Liver (tissue), 3 donors: ENCODE data around the gene GCNT4.

Experiments used
- EGR1 ChIP-seq, 2 donors: IDR thresholded peaks; 2 replicates each; pipeline ENCODE4 v1.6.1; 2016 to 2018; ENCODE audit warnings: antibody characterized with exemption in 2 of 2, low read depth in 2 of 2
- TAF1 ChIP-seq: conservative IDR thresholded peaks from 2 replicates; pipeline ENCODE4 v1.6.1; 2016; ENCODE audit warnings: antibody characterized with exemption, mild to moderate bottlenecking
- TF ChIP-seq, protein P1 (sequence below): fragments of 150-350 bp; IDR thresholded peaks from 2 replicates; pipeline ENCODE4 v1.5.1; 2017; ENCODE audit warnings: improper control_type of control experiment, low read depth, low read length; ENCODE audit not compliant: missing input control
- TF ChIP-seq, protein P2 (sequence below): IDR thresholded peaks from 2 replicates; pipeline ENCODE4 v1.6.1; 2016; ENCODE audit warnings: antibody characterized with exemption, mild to moderate bottlenecking
- donor health status: healthy.
- donor health status: healthy.

DNA sequence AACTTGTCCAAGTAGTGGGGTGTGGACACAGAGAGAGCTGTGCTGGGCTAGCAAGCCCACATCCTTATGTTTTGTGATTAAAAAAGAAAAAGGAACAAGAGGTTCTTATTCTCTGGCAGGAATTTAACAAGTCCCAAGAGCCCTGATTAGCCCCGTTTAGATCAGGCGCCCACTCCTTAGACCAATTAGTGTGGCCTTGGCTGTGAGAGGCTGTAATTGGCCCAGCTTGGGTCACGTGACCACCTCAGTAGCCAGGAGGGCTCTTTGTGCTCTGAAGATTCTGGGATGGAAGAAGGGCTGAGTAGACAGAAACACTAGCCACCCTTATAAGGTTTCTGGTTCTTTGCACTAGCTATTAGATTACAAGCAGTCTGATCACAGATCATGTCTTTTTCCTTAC, 31.1 kb downstream of the GCNT4 start:
- TF ChIP-seq, protein P1, sequence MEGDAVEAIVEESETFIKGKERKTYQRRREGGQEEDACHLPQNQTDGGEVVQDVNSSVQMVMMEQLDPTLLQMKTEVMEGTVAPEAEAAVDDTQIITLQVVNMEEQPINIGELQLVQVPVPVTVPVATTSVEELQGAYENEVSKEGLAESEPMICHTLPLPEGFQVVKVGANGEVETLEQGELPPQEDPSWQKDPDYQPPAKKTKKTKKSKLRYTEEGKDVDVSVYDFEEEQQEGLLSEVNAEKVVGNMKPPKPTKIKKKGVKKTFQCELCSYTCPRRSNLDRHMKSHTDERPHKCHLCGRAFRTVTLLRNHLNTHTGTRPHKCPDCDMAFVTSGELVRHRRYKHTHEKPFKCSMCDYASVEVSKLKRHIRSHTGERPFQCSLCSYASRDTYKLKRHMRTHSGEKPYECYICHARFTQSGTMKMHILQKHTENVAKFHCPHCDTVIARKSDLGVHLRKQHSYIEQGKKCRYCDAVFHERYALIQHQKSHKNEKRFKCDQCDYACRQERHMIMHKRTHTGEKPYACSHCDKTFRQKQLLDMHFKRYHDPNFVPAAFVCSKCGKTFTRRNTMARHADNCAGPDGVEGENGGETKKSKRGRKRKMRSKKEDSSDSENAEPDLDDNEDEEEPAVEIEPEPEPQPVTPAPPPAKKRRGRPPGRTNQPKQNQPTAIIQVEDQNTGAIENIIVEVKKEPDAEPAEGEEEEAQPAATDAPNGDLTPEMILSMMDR, result no peak
- TF ChIP-seq, protein P2, sequence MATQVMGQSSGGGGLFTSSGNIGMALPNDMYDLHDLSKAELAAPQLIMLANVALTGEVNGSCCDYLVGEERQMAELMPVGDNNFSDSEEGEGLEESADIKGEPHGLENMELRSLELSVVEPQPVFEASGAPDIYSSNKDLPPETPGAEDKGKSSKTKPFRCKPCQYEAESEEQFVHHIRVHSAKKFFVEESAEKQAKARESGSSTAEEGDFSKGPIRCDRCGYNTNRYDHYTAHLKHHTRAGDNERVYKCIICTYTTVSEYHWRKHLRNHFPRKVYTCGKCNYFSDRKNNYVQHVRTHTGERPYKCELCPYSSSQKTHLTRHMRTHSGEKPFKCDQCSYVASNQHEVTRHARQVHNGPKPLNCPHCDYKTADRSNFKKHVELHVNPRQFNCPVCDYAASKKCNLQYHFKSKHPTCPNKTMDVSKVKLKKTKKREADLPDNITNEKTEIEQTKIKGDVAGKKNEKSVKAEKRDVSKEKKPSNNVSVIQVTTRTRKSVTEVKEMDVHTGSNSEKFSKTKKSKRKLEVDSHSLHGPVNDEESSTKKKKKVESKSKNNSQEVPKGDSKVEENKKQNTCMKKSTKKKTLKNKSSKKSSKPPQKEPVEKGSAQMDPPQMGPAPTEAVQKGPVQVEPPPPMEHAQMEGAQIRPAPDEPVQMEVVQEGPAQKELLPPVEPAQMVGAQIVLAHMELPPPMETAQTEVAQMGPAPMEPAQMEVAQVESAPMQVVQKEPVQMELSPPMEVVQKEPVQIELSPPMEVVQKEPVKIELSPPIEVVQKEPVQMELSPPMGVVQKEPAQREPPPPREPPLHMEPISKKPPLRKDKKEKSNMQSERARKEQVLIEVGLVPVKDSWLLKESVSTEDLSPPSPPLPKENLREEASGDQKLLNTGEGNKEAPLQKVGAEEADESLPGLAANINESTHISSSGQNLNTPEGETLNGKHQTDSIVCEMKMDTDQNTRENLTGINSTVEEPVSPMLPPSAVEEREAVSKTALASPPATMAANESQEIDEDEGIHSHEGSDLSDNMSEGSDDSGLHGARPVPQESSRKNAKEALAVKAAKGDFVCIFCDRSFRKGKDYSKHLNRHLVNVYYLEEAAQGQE, result no peak
- TF ChIP-seq EGR1 (IDR thresholded peaks at IDR 0.05; ENCODE audit: low read depth in 2 of 2) (no peak), TAF1 (no peak)
